Measurements from ENCODE around the gene RDH5. TPM values are rescaled to one million over a fixed set of nuclear protein-coding genes. Genes with fewer than 3 reads are reported as not detected.
A peak's percentile ranks its signal among the peaks of the same experiment; 100 is the strongest.

RDH5 gene
- total RNA-seq, 3 donors from 2014 or later = 3.9 to 7.4 (median 5.1) TPM

DNA sequence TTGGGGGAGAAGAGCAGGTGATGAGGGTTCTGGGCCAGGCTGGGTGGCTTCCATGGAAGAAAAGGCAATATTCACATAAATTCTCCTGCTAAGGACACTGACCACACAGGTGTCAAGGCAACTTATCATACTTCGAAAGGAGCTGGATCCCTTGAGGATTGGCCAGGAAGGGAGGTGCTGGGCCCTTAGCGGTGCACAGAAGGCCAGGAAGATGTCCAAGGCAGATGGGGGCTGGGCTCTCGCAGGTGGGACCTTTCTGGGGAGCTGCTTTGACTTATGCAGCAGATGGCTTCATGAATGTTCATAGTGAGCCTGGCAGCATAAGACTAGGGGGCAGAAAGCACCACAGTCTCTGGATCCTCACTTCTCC, 4.7 kb downstream of the RDH5 start:
- H3K4me3 Mint-ChIP-seq = no peak overlapping the region
- no peak for ATAC-seq

GRCh38 chr12:55725556-55725955, 5.4 kb downstream of the RDH5 start:
- ATAC-seq (no peak), DNase-seq (no peak)
- no peaks in the 10 kb centered on the region for H3K9me3 Mint-ChIP-seq
- peaks cover 6% of the 10 kb centered on the region for H3K36me3 Mint-ChIP-seq (ENCODE audit: insufficient read depth)
- H3K27me3 Mint-ChIP-seq (ENCODE audit: low read depth) = no peaks in the 10 kb centered on the region
- peaks cover 40% of the 10 kb centered on the region for H3K4me1 Mint-ChIP-seq (ENCODE audit: low read depth)
- H3K4me3 Mint-ChIP-seq = no peak overlapping the region

More for the DNA sequence above, 4.7 kb downstream of the RDH5 start:
- no peak for DNase-seq
- Mint-ChIP-seq H3K4me1 (ENCODE audit: low read depth) (peaks cover 34% of the 10 kb centered on the region), H3K36me3 (ENCODE audit: insufficient read depth) (peaks cover 6% of the 10 kb centered on the region), H3K27me3 (ENCODE audit: low read depth) (no peaks in the 10 kb centered on the region), H3K9me3 (no peaks in the 10 kb centered on the region)

GRCh38 chr12:55726971-55727370, 6.8 kb downstream of the RDH5 start:
- no peaks in the 10 kb centered on the region for H3K9me3 Mint-ChIP-seq
- DNase-seq (no peak), ATAC-seq (no peak)
- peaks cover 6% of the 10 kb centered on the region for H3K36me3 Mint-ChIP-seq (ENCODE audit: insufficient read depth)
- peaks cover 41% of the 10 kb centered on the region for H3K4me1 Mint-ChIP-seq (ENCODE audit: low read depth)
- H3K4me3 Mint-ChIP-seq = peak overlapping the region; percentile 88
- H3K27me3 Mint-ChIP-seq (ENCODE audit: low read depth) = no peaks in the 10 kb centered on the region

- Mint-ChIP-seq H3K9me3 (no peaks in the 10 kb centered on the region), H3K36me3 (ENCODE audit: insufficient read depth) (peaks cover 6% of the 10 kb centered on the region), H3K27me3 (ENCODE audit: low read depth) (no peaks in the 10 kb centered on the region), H3K4me1 (ENCODE audit: low read depth) (peaks cover 41% of the 10 kb centered on the region), H3K4me3 (peak overlapping the region; percentile 88)
- DNase-seq = no peak
- ATAC-seq = no peak
Measured at GRCh38 chr12:55727643-55728185, 7.5 kb downstream of the RDH5 start.

GRCh38 chr12:55728186-55728938, 8.2 kb downstream of the RDH5 start:
- H3K9me3 Mint-ChIP-seq = no peaks in the 10 kb centered on the region
- no peaks in the 10 kb centered on the region for H3K27me3 Mint-ChIP-seq (ENCODE audit: low read depth)
- peaks cover 6% of the 10 kb centered on the region for H3K36me3 Mint-ChIP-seq (ENCODE audit: insufficient read depth)
- H3K4me3 Mint-ChIP-seq = peak overlapping the region; percentile 88
- peaks cover 41% of the 10 kb centered on the region for H3K4me1 Mint-ChIP-seq (ENCODE audit: low read depth)
- no peak for DNase-seq
- peak; percentile 3 to 10 for ATAC-seq

DNA sequence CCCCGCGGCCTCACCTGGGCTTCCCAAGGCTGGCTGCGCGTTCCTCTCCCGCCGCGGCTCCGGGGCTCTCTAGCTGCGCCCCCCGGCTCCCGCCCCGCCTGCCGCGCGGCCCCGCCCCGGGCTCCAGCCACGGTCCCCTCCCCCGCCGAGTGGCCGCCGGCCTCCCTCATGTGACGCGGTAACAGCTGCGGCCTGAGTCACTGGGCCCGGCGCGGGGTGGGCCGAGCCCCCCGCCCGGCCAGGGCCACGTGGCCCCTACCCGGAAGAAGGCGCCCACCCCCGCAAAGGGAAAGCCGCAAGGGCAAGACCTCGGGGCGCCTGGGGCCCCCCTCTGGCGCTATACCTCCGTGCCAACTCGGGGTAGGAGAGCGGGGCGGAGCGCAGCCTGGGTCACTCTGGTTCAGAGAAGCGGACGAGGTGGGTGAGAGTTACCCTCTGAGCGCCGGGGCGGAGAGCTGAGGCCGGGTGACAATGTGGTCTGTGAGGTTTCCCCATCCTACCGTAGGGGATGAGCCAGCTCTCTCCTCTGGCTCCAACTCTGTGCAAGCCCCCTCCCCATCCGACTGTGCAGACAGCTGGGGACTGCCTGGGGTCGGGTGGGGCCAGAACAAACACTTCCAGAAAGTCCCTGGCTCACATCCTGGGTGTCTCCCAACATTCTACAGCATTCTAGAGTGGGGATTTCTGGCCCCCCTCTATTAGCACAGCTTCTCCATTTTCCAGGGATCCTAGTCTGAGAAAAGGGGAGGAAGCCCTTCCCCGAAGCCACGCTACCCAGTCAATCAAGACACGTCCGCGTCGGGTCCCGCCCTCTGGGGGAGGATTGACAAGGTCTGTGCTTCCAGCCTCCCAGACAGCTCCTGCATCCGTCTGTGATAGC, 9.0 kb downstream of the RDH5 start, which contains the start of gene CD63:
CD63 (minus strand) TSS at position 71 of the 880 bp plus-strand sequence. CDS start 668 bp downstream, outside the sequence.
- ATAC-seq (peak; percentile 75 to 76), DNase-seq (peak; percentile 65)
- Mint-ChIP-seq H3K4me3 (peak within 1 kb of the TSS; percentile 88), H3K27me3 (ENCODE audit: low read depth) (no peaks in the 10 kb centered on the region), H3K4me1 (ENCODE audit: low read depth) (peaks cover 41% of the 10 kb centered on the region), H3K9me3 (no peaks in the 10 kb centered on the region), H3K36me3 (ENCODE audit: insufficient read depth) (peaks cover 6% of the 10 kb centered on the region)

DNA sequence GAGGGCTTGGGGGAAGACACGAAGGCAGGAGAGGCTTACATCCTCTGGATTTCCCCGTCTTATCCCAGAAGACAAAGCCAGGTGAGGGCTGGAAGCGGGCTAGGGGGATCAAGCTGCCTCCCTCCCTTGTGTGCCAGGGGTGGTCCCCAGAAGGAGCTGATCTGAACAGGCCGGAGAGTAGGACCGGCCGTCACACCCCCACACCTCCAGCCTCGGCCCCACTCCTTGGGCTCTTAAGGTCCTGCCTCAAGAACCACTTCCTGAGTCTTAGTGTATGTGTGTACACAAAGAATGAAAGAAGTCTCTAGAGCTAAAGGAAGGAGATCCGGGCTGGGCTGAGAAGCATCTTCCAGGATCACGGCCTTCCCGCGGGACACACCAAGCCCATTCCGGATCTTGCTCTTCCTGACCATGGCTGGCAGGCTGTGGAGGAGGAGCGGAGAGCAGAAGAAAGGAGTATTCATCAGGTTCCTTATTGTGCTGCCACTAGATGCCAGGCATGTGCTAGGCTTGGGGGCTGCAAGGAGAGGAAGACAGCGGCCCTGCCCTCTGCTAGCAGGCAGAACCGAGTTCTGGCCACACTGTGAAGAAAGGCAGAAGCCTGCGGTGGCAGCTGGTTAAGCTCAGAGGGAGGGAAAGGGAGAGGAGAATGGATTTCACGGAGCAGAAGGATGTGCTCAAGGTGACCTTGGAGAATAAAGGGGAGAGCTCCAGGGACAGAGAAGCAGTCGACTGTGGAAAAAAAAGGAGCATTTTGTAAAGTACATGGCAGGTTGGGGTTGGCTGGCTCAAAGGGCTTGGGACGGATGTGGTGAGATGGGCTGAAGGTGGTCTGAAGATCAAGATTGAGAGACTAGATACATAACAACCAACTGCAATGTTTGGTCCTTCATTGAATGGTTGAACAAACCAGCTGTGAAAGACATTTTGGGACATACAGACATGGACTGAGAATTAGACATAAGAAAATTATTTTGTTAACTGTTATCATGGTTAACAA, 9.9 kb downstream of the RDH5 start:
- Mint-ChIP-seq H3K27me3 (ENCODE audit: low read depth) (no peaks in the 10 kb centered on the region), H3K9me3 (no peaks in the 10 kb centered on the region), H3K4me1 (ENCODE audit: low read depth) (peaks cover 34% of the 10 kb centered on the region), H3K4me3 (peak overlapping the region; percentile 88), H3K36me3 (ENCODE audit: insufficient read depth) (peaks cover 2% of the 10 kb centered on the region)
- DNase-seq = no peak
- ATAC-seq = peak; percentile 12 to 21

DNA sequence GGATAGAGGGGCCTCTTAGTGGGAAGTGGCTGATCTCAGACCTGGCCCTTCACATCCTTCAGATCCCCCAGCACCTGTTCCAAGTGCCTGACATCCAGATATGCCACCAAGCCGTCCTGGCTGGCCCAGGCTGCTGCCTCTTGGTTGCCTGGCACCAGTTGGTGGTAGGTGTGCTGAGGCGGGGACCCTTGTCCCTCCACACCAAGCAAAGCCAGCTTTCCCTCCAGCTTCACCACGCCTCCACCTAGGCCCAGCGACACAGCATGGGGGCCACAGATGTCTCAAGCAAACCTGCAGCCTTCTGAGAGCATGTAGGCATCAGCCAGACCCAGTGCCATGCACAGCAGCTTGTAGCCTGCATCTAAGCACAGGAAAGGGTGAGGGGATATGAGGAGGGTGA, 12.1 kb downstream of the RDH5 start:
- DNase-seq = no peak
- ATAC-seq = no peak
- Mint-ChIP-seq H3K27me3 (ENCODE audit: low read depth) (no peaks in the 10 kb centered on the region), H3K4me3 (no peak overlapping the region), H3K9me3 (no peaks in the 10 kb centered on the region), H3K4me1 (ENCODE audit: low read depth) (peaks cover 24% of the 10 kb centered on the region), H3K36me3 (ENCODE audit: insufficient read depth) (no peaks in the 10 kb centered on the region)

DNA sequence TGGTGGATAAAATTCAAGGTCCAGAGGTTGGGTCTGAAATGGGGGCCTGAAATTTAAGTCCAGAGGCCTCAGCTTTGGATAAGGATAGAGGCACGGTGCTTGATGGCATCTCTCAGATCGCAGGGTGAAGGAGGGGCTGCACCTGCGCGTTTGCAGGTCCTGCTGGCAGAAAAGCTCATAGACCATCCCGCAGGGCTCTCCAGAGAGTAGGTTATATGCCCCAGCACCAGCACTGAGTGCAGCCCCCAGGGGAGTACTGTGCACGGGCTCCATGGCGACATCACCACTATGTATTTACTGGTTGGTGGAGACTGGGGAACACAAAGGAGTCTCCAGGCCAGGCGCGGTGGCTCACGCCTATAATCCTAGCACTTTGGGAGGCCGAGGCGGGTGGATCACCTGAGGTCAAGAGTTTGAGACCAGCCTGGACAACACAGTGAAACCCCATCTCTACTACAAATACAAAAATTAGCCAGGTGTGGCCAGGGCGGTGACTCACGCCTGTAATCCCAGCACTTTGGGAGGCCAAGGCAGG, 12.9 kb downstream of the RDH5 start:
- no peak for DNase-seq
- no peaks in the 10 kb centered on the region for H3K36me3 Mint-ChIP-seq (ENCODE audit: insufficient read depth)
- no peaks in the 10 kb centered on the region for H3K27me3 Mint-ChIP-seq (ENCODE audit: low read depth)
- no peak overlapping the region for H3K4me3 Mint-ChIP-seq
- H3K9me3 Mint-ChIP-seq = no peaks in the 10 kb centered on the region
- H3K4me1 Mint-ChIP-seq (ENCODE audit: low read depth) = peaks cover 28% of the 10 kb centered on the region
- ATAC-seq = no peak

DNA sequence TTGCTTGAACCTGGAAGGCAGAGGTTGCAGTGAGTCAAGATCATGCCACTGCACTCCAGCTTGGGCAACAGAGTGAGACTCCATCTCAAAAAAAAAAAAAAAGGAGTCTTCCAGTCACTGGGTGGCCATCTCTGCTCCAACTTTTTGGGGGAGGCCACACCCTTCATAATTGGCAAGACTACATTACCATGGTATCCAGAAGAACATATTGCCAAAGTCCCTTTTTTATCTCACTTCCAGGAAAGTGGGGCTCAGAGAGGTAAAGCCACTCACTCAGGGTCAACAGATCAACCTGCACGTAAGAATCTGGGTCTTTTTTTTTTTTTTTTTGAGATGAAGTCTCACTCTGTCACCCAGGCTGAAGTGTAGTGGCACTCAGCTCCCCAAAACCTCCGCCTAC, 13.7 kb downstream of the RDH5 start:
- H3K4me1 Mint-ChIP-seq (ENCODE audit: low read depth) = peaks cover 32% of the 10 kb centered on the region
- no peaks in the 10 kb centered on the region for H3K27me3 Mint-ChIP-seq (ENCODE audit: low read depth)
- H3K36me3 Mint-ChIP-seq (ENCODE audit: insufficient read depth) = no peaks in the 10 kb centered on the region
- no peak overlapping the region for H3K4me3 Mint-ChIP-seq
- no peak for DNase-seq
- ATAC-seq = no peak
- H3K9me3 Mint-ChIP-seq = no peaks in the 10 kb centered on the region

GRCh38 chr12:55734595-55734994, 14.4 kb downstream of the RDH5 start:
- Mint-ChIP-seq H3K4me1 (ENCODE audit: low read depth) (peaks cover 30% of the 10 kb centered on the region), H3K27me3 (ENCODE audit: low read depth) (no peaks in the 10 kb centered on the region)
- ATAC-seq = no peak

DNA sequence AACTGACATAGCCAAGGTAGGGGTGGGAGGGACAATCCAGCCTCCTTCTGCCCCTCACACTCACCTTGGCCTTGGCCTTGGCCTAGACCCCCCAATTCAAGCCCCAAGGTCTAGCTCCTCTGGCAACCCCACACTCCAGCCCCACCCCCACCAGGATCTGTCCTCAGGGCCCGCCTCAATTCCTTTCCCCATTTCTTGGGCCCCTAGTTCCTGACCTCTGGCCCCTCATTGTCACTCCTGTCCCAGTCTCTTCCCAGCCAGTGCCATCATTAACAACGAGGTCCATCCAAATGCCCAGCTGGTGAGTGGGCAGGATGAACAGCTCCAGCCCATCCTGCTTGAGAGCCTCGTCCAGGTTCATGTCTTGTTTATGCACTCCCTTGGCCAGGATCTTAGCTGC, 15.9 kb downstream of the RDH5 start:
- no peak overlapping the region for H3K4me3 Mint-ChIP-seq
- H3K4me1 Mint-ChIP-seq (ENCODE audit: low read depth) = peaks cover 17% of the 10 kb centered on the region
- H3K9me3 Mint-ChIP-seq = no peaks in the 10 kb centered on the region
- no peaks in the 10 kb centered on the region for H3K36me3 Mint-ChIP-seq (ENCODE audit: insufficient read depth)
- DNase-seq (no peak), ATAC-seq (no peak)
- H3K27me3 Mint-ChIP-seq (ENCODE audit: low read depth) = no peaks in the 10 kb centered on the region

More at GRCh38 chr12:55734595-55734994, 14.4 kb downstream of the RDH5 start:
- no peak overlapping the region for H3K4me3 Mint-ChIP-seq
- no peak for DNase-seq
- H3K9me3 Mint-ChIP-seq = no peaks in the 10 kb centered on the region
- no peaks in the 10 kb centered on the region for H3K36me3 Mint-ChIP-seq (ENCODE audit: insufficient read depth)

- Mint-ChIP-seq H3K4me1 (ENCODE audit: low read depth) (peaks cover 20% of the 10 kb centered on the region), H3K9me3 (no peaks in the 10 kb centered on the region), H3K27me3 (ENCODE audit: low read depth) (no peaks in the 10 kb centered on the region), H3K4me3 (peak overlapping the region; percentile 19), H3K36me3 (ENCODE audit: insufficient read depth) (no peaks in the 10 kb centered on the region)
- DNase-seq (peak; percentile 49), ATAC-seq (peak; percentile 24 to 39)
Measured at GRCh38 chr12:55736780-55737580, 16.8 kb downstream of the RDH5 start.
